ENCODE results near the gene CAD.

GRCh38 chr2:27185331-27186026 lies 31.7 kb upstream of the CAD start:
- TF ChIP-seq, protein P1, sequence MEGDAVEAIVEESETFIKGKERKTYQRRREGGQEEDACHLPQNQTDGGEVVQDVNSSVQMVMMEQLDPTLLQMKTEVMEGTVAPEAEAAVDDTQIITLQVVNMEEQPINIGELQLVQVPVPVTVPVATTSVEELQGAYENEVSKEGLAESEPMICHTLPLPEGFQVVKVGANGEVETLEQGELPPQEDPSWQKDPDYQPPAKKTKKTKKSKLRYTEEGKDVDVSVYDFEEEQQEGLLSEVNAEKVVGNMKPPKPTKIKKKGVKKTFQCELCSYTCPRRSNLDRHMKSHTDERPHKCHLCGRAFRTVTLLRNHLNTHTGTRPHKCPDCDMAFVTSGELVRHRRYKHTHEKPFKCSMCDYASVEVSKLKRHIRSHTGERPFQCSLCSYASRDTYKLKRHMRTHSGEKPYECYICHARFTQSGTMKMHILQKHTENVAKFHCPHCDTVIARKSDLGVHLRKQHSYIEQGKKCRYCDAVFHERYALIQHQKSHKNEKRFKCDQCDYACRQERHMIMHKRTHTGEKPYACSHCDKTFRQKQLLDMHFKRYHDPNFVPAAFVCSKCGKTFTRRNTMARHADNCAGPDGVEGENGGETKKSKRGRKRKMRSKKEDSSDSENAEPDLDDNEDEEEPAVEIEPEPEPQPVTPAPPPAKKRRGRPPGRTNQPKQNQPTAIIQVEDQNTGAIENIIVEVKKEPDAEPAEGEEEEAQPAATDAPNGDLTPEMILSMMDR (IDR thresholded peaks at IDR 0.05; ENCODE audit: extremely low read depth in 1 of 2, insufficient read depth in 1 of 2, low read depth in 1 of 2, low read length in 2 of 2), result no peak
- no peak for TF ChIP-seq POLR2A (IDR thresholded peaks at IDR 0.05; ENCODE audit: low read depth, low read length)
